ENCODE measurements around the gene NOD2. TPM values are rescaled to one million over a fixed set of nuclear protein-coding genes. Genes with fewer than 3 reads are reported as not detected.

NOD2 gene
- total RNA-seq, 3 donors from 2014 or later (not counting 1 experiment from before 2014, with no cell fraction given), result 2.8 to 8.6 (median 2.9) TPM

DNA sequence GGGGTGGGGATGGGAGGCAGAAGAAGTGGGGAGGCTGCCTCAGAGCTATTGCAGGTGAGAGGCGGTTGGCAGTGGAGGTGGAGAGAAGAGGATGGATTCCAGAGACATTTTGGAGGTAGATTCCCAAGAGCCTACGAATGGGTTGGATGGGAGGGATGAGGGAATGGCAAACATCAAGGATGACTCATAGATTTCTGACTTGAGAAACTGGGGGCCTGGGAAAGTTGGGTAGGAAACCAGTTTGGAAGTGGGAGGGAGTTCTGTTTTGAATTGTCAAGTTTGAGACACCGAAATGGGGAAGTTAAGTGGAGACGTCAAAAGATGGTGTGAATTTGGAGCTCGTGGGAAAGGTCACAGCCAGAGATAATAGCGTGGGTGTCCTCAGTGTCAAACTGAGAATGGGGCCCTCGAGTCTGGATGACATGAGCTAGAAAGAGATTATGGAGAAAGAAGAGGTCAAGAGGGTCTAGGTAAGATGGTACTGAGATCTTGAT lies 42.3 kb downstream of the NOD2 start:
- Histone ChIP-seq H3K9me3 (ENCODE audit: control insufficient read depth, insufficient read depth, low read length) (no peaks in the 10 kb centered on the region), H3K27ac (ENCODE audit: low read length) (no peak overlapping the region), H3K27me3 (ENCODE audit: control insufficient read depth, insufficient read depth, low read length) (no peaks in the 10 kb centered on the region), H3K36me3 (ENCODE audit: control insufficient read depth, insufficient read depth, low read length) (no peaks in the 10 kb centered on the region), H3K4me3 (ENCODE audit: low read length) (no peak overlapping the region), H3K4me1 (ENCODE audit: control insufficient read depth, insufficient read depth, low read length) (no peaks in the 10 kb centered on the region)
- intact Hi-C loops (cut with micrococcal nuclease), result no loop called here
- no peaks in the 10 kb centered on the region for H3K9me3 Mint-ChIP-seq
- no peak overlapping the region for H3K27ac Mint-ChIP-seq
- TF ChIP-seq, protein P1, sequence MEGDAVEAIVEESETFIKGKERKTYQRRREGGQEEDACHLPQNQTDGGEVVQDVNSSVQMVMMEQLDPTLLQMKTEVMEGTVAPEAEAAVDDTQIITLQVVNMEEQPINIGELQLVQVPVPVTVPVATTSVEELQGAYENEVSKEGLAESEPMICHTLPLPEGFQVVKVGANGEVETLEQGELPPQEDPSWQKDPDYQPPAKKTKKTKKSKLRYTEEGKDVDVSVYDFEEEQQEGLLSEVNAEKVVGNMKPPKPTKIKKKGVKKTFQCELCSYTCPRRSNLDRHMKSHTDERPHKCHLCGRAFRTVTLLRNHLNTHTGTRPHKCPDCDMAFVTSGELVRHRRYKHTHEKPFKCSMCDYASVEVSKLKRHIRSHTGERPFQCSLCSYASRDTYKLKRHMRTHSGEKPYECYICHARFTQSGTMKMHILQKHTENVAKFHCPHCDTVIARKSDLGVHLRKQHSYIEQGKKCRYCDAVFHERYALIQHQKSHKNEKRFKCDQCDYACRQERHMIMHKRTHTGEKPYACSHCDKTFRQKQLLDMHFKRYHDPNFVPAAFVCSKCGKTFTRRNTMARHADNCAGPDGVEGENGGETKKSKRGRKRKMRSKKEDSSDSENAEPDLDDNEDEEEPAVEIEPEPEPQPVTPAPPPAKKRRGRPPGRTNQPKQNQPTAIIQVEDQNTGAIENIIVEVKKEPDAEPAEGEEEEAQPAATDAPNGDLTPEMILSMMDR (IDR thresholded peaks at IDR 0.05), result no peak
- WGBS (ENCODE audit: insufficient coverage), result 47% methylated on average over 7 of the region's 7 CpGs
- DNase-seq (no peak), ATAC-seq (no peak)
- H3K4me1 Mint-ChIP-seq, result peaks cover 6 to 9% of the 10 kb centered on the region in 2 donors
- H3K4me3 Mint-ChIP-seq, result no peak overlapping the region
- no peaks in the 10 kb centered on the region for H3K27me3 Mint-ChIP-seq (ENCODE audit: low read depth in 2 of 2)
- no peaks in the 10 kb centered on the region for H3K36me3 Mint-ChIP-seq

- ATAC-seq (no peak), DNase-seq (no peak)
- Histone ChIP-seq H3K36me3 (ENCODE audit: control insufficient read depth, insufficient read depth, low read length) (no peaks in the 10 kb centered on the region), H3K4me3 (ENCODE audit: low read length) (no peak overlapping the region), H3K27ac (ENCODE audit: low read length) (no peak overlapping the region), H3K4me1 (ENCODE audit: control insufficient read depth, insufficient read depth, low read length) (peaks cover 6% of the 10 kb centered on the region), H3K9me3 (ENCODE audit: control insufficient read depth, insufficient read depth, low read length) (no peaks in the 10 kb centered on the region), H3K27me3 (ENCODE audit: control insufficient read depth, insufficient read depth, low read length) (no peaks in the 10 kb centered on the region)
- Mint-ChIP-seq H3K4me3 (no peak overlapping the region), H3K36me3 (no peaks in the 10 kb centered on the region), H3K27ac (no peak overlapping the region), H3K27me3 (ENCODE audit: low read depth in 2 of 2) (no peaks in the 10 kb centered on the region), H3K4me1 (peaks cover 13 to 17% of the 10 kb centered on the region in 2 donors), H3K9me3 (no peaks in the 10 kb centered on the region)
- WGBS (ENCODE audit: insufficient coverage), result 92% methylated on average over 9 of the region's 9 CpGs
- intact Hi-C loops (cut with micrococcal nuclease), result no loop called here
- TF ChIP-seq, protein P1 (IDR thresholded peaks at IDR 0.05), result no peak
These were observed 43.0 kb downstream of the NOD2 start for GRCh38 chr16:50736448-50736847.

GRCh38 chr16:50737420-50737959 lies 44.1 kb downstream of the NOD2 start:
- Histone ChIP-seq H3K4me1 (ENCODE audit: control insufficient read depth, insufficient read depth, low read length) (peaks cover 7% of the 10 kb centered on the region), H3K4me3 (ENCODE audit: low read length) (no peak overlapping the region), H3K36me3 (ENCODE audit: control insufficient read depth, insufficient read depth, low read length) (no peaks in the 10 kb centered on the region), H3K27ac (ENCODE audit: low read length) (no peak overlapping the region), H3K27me3 (ENCODE audit: control insufficient read depth, insufficient read depth, low read length) (no peaks in the 10 kb centered on the region), H3K9me3 (ENCODE audit: control insufficient read depth, insufficient read depth, low read length) (no peaks in the 10 kb centered on the region)
- no peak overlapping the region for H3K4me3 Mint-ChIP-seq
- no peak for ATAC-seq
- intact Hi-C loops (cut with micrococcal nuclease), result no loop called here
- H3K4me1 Mint-ChIP-seq, result peaks cover 18 to 19% of the 10 kb centered on the region in 2 donors
- no peaks in the 10 kb centered on the region for H3K27me3 Mint-ChIP-seq (ENCODE audit: low read depth in 2 of 2)
- H3K27ac Mint-ChIP-seq, result no peak overlapping the region
- H3K9me3 Mint-ChIP-seq, result no peaks in the 10 kb centered on the region
- TF ChIP-seq, protein P1 (IDR thresholded peaks at IDR 0.05), result no peak
- WGBS (ENCODE audit: insufficient coverage), result 63% methylated on average over 1 of the region's 1 CpG
- DNase-seq, result no peak
- no peaks in the 10 kb centered on the region for H3K36me3 Mint-ChIP-seq

GRCh38 chr16:50739031-50739430 lies 45.6 kb downstream of the NOD2 start:
- TF ChIP-seq, protein P1 (IDR thresholded peaks at IDR 0.05), result no peak
- H3K4me1 ChIP-seq (ENCODE audit: control insufficient read depth, insufficient read depth, low read length), result peaks cover 13% of the 10 kb centered on the region
- no peak overlapping the region for H3K27ac ChIP-seq (ENCODE audit: low read length)
- WGBS (ENCODE audit: insufficient coverage), result 100% methylated on average over 1 of the region's 1 CpG
- intact Hi-C loops (cut with micrococcal nuclease), result no loop called here
- Mint-ChIP-seq H3K27me3 (ENCODE audit: low read depth in 2 of 2) (no peaks in the 10 kb centered on the region), H3K4me1 (peaks cover 31 to 32% of the 10 kb centered on the region in 2 donors), H3K9me3 (no peaks in the 10 kb centered on the region), H3K27ac (peak overlapping the region in 1 of 2 donors; percentile 99), H3K4me3 (no peak overlapping the region), H3K36me3 (no peaks in the 10 kb centered on the region)
- ATAC-seq (no peak), DNase-seq (no peak)
- no peaks in the 10 kb centered on the region for H3K27me3 ChIP-seq (ENCODE audit: control insufficient read depth, insufficient read depth, low read length)
- no peaks in the 10 kb centered on the region for H3K36me3 ChIP-seq (ENCODE audit: control insufficient read depth, insufficient read depth, low read length)
- no peak overlapping the region for H3K4me3 ChIP-seq (ENCODE audit: low read length)
- H3K9me3 ChIP-seq (ENCODE audit: control insufficient read depth, insufficient read depth, low read length), result no peaks in the 10 kb centered on the region

Data from natural killer cell (primary cell).